Hepatocyte (in vitro differentiated cells): ENCODE measurements around the gene ZBTB7C.

ENCODE experiments used
- CTCF ChIP-seq: fragments of 200-600 bp; sonication (generic); IDR thresholded peaks from 2 replicates; pipeline ENCODE4 v1.5.1; 2016; ENCODE audit warnings: antibody characterized with exemption, mild to moderate bottlenecking; ENCODE audit not compliant: poor library complexity
- EZH2 ChIP-seq: fragments of 200-600 bp; sonication (generic); IDR thresholded peaks from 2 replicates; pipeline ENCODE4 v1.6.1; 2016; ENCODE audit warnings: antibody characterized with exemption, mild to moderate bottlenecking, borderline replicate concordance
- EZH2phosphoT487 ChIP-seq: fragments of 200-600 bp; sonication (generic); IDR thresholded peaks from one replicate; pipeline ENCODE4 v1.6.1; 2018; ENCODE audit warnings: antibody characterized with exemption, mild to moderate bottlenecking, low read depth, moderate library complexity; ENCODE audit not compliant: unreplicated experiment, severe bottlenecking

- TF ChIP-seq CTCF, result no peak
- TF ChIP-seq EZH2, result no peak
- TF ChIP-seq EZH2phosphoT487, result no peak
These were observed 325.0 kb downstream of the ZBTB7C start for GRCh38 chr18:48084041-48084757.
